Measurements from ENCODE around the gene SOCS3.

GRCh38 chr17:78368854-78369495 lies 9.1 kb upstream of the SOCS3 start:
- TF ChIP-seq TARDBP (IDR thresholded peaks at IDR 0.05) (no peak), SP1 (IDR thresholded peaks at IDR 0.05) (no peak), BHLHE40 (IDR thresholded peaks at IDR 0.05; ENCODE audit: borderline replicate concordance) (no peak), HDGF (IDR thresholded peaks at IDR 0.05; ENCODE audit: borderline replicate concordance) (no peak), FOXM1 (IDR thresholded peaks at IDR 0.05; ENCODE audit: borderline replicate concordance) (no peak), NFRKB (IDR thresholded peaks at IDR 0.05) (no peak), ZNF384 (IDR thresholded peaks at IDR 0.05) (no peak), FOXA1 (IDR thresholded peaks at IDR 0.05) (no peak), PKNOX1 (IDR thresholded peaks at IDR 0.05) (no peak)
